Progenitor cell of endocrine pancreas (in vitro differentiated cells): Measurements from ENCODE around the gene TSPAN6. TPM values are rescaled to one million over a fixed set of nuclear protein-coding genes. Genes with fewer than 3 reads are reported as not detected.

Experiments
- DNase-seq: peaks from one replicate; pipeline ENCODE4 v3.0.0; 2021; ENCODE audit warnings: low spot score; ENCODE audit not compliant: unreplicated experiment
- H3K27ac Mint-ChIP-seq: 2 replicates; pipeline ENCODE4 v1.8.0; 2021; ENCODE audit warnings: mild to moderate bottlenecking, moderate library complexity, mixed read lengths
- H3K27me3 Mint-ChIP-seq: 2 replicates; pipeline ENCODE4 v1.8.0; 2021; ENCODE audit warnings: mixed read lengths
- H3K36me3 Mint-ChIP-seq: 2 replicates; pipeline ENCODE4 v1.8.0; 2022; ENCODE audit warnings: mixed read lengths; ENCODE audit not compliant: insufficient read depth
- H3K4me1 Mint-ChIP-seq: 2 replicates; pipeline ENCODE4 v1.8.0; 2021; ENCODE audit warnings: low read depth, mixed read lengths
- H3K4me3 Mint-ChIP-seq: 2 replicates; pipeline ENCODE4 v1.8.0; 2021; ENCODE audit warnings: low read depth, mild to moderate bottlenecking, moderate library complexity, mixed read lengths
- H3K9me3 Mint-ChIP-seq: 2 replicates; pipeline ENCODE4 v1.8.0; 2021; ENCODE audit warnings: low read depth, mixed read lengths
- total RNA-seq: library from RNA; stranded (reverse); gene quantifications from 2 replicates; pipeline ENCODE4 v1.2.1, GENCODE V29; 2021
- TF ChIP-seq, protein P1 (sequence below): fragments of 200-600 bp; sonication (generic); IDR thresholded peaks from one replicate; pipeline ENCODE4 v1.5.0; 2021; ENCODE audit warnings: antibody characterized with exemption, mild to moderate bottlenecking; ENCODE audit not compliant: unreplicated experiment

Gene TSPAN6
- total RNA-seq, 1 donor from 2014 or later: 167 TPM

DNA sequence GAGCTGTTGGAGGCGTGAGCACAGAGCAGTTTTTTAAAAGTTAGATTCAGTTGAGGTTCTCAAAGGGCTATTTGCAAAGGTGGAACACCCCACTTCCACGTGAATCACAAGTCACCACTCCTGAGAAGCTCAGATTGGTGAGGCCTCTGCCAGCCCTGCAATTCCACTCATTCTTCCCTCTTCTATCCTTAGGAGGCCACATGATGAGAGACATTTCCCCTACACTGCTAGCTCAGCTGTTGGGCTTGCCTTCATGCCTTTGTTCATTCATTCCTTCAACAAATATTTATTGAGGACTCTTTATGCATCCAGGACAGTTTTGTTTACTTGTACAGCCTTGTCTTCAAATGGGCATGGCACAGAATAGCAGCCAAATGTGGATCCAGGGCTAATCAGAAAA lies 11.1 kb upstream of the TSPAN6 start:
- Mint-ChIP-seq H3K27ac (no peak overlapping the region), H3K4me1 (peaks cover 19% of the 10 kb centered on the region), H3K36me3 (no peaks in the 10 kb centered on the region)

DNA sequence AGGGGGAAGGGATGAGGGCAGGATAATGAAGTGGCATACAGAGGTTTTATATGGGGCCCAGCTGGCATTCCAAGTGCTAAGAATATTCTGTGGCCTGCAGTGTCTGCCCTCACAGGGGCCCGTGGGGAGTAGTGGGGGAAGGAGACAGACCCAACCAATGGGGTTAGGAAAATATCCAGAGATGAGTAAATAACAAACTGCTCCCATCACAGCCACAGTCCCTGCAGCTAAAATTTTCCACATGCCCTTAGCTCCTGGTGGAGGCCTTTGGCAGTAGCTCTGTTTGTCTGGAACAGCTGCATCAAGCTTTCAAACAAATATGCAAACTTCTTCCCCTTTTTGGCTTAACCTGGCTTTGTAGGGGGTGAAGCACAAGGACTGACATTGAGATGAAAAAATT lies 10.5 kb upstream of the TSPAN6 start:
- H3K27me3 Mint-ChIP-seq: no peaks in the 10 kb centered on the region
- H3K4me3 Mint-ChIP-seq: no peak overlapping the region
- H3K27ac Mint-ChIP-seq: no peak overlapping the region
- peaks cover 17% of the 10 kb centered on the region for H3K9me3 Mint-ChIP-seq
- TF ChIP-seq, protein P1, sequence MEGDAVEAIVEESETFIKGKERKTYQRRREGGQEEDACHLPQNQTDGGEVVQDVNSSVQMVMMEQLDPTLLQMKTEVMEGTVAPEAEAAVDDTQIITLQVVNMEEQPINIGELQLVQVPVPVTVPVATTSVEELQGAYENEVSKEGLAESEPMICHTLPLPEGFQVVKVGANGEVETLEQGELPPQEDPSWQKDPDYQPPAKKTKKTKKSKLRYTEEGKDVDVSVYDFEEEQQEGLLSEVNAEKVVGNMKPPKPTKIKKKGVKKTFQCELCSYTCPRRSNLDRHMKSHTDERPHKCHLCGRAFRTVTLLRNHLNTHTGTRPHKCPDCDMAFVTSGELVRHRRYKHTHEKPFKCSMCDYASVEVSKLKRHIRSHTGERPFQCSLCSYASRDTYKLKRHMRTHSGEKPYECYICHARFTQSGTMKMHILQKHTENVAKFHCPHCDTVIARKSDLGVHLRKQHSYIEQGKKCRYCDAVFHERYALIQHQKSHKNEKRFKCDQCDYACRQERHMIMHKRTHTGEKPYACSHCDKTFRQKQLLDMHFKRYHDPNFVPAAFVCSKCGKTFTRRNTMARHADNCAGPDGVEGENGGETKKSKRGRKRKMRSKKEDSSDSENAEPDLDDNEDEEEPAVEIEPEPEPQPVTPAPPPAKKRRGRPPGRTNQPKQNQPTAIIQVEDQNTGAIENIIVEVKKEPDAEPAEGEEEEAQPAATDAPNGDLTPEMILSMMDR: no peak
- no peak for DNase-seq
- H3K36me3 Mint-ChIP-seq: no peaks in the 10 kb centered on the region
- peaks cover 23% of the 10 kb centered on the region for H3K4me1 Mint-ChIP-seq

More for the DNA sequence above, 11.1 kb upstream of the TSPAN6 start:
- DNase-seq: no peak
- Mint-ChIP-seq H3K9me3 (peaks cover 18% of the 10 kb centered on the region), H3K27me3 (no peaks in the 10 kb centered on the region), H3K4me3 (no peak overlapping the region)
- TF ChIP-seq, protein P1: no peak

DNA sequence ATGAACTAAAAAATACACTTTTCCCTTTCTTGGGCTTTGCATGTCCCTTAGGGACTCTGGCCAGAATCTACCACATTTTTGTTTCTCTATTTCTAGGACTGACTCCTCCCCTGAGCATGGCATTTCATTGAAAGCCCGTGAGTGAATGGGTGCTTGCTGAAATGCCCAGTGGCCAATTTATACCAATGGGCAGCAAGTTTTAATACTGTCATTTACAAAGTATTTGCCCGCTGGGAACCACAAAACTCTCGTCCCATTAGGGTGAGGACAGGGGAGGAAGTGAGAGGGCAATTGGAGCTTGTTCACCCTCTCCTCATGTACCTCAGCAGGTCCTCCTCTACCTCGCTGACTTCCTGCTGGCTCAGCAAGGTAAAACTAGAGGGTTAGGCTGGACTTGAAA lies 8.5 kb upstream of the TSPAN6 start:
- DNase-seq: no peak
- no peak overlapping the region for H3K27ac Mint-ChIP-seq
- H3K4me3 Mint-ChIP-seq: no peak overlapping the region
- no peaks in the 10 kb centered on the region for H3K27me3 Mint-ChIP-seq
- TF ChIP-seq, protein P1: no peak
- no peaks in the 10 kb centered on the region for H3K36me3 Mint-ChIP-seq
- peaks cover 14% of the 10 kb centered on the region for H3K9me3 Mint-ChIP-seq
- peaks cover 22% of the 10 kb centered on the region for H3K4me1 Mint-ChIP-seq

DNA sequence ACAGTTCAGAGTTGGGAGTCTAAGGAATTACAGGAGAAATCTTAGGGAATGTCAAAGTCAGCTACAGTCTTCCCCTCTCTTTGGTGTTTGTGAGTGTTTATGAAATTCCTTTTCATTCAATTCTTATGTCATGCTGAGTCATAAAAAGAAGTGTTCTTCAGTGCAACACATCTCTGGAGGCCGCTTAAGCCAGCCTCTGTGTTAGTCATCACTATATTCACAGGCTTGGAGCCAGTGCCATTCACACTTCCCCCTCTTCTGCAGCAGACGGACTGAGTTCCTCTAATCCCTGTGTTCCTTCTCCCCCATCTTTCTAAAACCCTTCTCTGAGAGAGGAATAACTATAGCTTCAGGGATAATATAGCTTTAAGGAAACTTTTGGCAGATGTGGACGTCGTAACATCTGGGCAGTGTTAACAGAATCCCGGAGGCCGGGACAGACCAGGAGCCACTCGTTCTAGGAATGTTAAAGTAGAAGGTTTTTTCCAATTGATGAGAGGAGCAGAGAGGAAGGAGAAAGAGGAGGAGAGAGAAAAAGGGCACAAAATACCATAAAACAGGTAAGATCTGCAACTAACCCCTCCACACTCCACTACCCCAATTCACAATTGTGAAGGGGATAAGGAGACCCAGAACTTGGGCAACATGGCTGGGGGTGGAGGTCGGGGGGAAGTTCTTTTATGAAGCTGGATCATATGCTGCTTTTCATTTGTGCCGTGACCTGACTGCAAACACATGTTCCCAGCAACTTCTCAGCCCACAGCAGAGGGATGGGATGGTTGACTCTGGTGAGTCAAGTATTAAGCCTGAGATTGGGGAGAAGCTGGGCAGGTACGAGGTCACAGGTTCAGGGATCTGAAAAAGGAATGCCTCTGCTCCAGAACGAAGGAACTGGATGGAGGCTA lies 7.6 kb upstream of the TSPAN6 start, which contains the start of gene SRPX2:
TSS of gene SRPX2 (plus strand) at position 244 of the 905 bp plus-strand sequence. CDS start 2,124 bp downstream, outside the sequence.
- DNase-seq: no peak
- Mint-ChIP-seq H3K27ac (no peak within 1 kb of the TSS), H3K9me3 (peaks cover 18% of the 10 kb centered on the region), H3K27me3 (no peaks in the 10 kb centered on the region), H3K4me3 (no peak within 1 kb of the TSS), H3K36me3 (no peaks in the 10 kb centered on the region), H3K4me1 (peaks cover 20% of the 10 kb centered on the region)
- TF ChIP-seq, protein P1: no peak

DNA sequence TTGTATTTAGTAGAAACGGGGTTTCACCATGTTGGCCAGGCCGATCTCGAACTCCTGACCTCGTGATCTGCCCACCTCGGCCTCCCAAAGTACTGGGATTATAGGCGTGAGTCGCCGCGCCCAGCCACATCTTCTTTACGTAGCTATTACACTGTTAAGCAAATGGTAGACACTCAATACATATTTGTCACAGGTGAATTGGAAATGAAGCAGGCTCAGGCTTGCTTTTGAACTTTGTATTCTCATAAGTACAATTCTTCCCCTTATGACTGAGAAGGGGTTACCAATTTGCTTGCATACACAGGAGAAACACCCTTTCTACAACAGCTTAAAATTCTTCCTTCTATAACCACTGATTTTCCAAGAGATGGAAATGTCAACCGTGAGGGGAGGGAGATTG lies 6.6 kb upstream of the TSPAN6 start:
- no peak overlapping the region for H3K4me3 Mint-ChIP-seq
- H3K27me3 Mint-ChIP-seq: no peaks in the 10 kb centered on the region
- DNase-seq: no peak
- TF ChIP-seq, protein P1: no peak
- peaks cover 15% of the 10 kb centered on the region for H3K4me1 Mint-ChIP-seq
- peaks cover 21% of the 10 kb centered on the region for H3K9me3 Mint-ChIP-seq
- no peak overlapping the region for H3K27ac Mint-ChIP-seq
- H3K36me3 Mint-ChIP-seq: no peaks in the 10 kb centered on the region
